ENCODE results near the gene PLA2G1B. TPM values are rescaled to one million over a fixed set of nuclear protein-coding genes. Genes with fewer than 3 reads are reported as not detected.

PLA2G1B gene
- total RNA-seq (ENCODE audit: unreplicated experiment), result not detected
- long read RNA-seq, result 0 reads

DNA sequence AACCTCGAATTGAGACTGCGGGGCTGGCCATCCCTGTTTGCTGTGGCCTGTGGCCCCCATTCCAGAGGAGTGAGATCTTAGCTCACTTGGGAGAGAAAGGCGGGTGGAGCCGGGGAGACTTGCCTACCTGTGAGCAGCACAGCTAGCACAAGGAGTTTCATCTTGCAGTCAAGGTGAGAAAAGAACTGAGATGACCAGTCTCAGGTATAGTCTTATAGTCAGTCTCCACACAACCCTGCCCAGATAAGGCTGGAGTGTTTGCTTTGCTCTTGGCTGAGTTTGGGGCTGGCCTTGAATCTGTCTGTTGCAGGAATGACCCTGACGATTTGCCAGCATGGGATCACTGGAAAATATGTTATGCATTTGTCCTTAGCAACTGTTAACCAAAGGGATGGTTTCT is at the start of gene PLA2G1B:
PLA2G1B (minus strand) TSS at position 187 of the 400 bp plus-strand sequence; CDS start at position 161, 26 bp downstream.
- no peaks in the 10 kb centered on the region for H3K4me1 Mint-ChIP-seq (ENCODE audit: unreplicated experiment)
- no peak for TF ChIP-seq CTCF (IDR thresholded peaks at IDR 0.05; ENCODE audit: unreplicated experiment)
- H3K4me3 Mint-ChIP-seq (ENCODE audit: unreplicated experiment), result no peak within 1 kb of the TSS
- no peak within 1 kb of the TSS for H3K27ac Mint-ChIP-seq (ENCODE audit: unreplicated experiment)
- DNase-seq (ENCODE audit: low spot score), result no peak
- H3K9me3 Mint-ChIP-seq (ENCODE audit: unreplicated experiment), result no peaks in the 10 kb centered on the region
- H3K27me3 Mint-ChIP-seq (ENCODE audit: unreplicated experiment), result peaks cover 3% of the 10 kb centered on the region
- no peaks in the 10 kb centered on the region for H3K36me3 Mint-ChIP-seq (ENCODE audit: low read depth, unreplicated experiment)

DNA sequence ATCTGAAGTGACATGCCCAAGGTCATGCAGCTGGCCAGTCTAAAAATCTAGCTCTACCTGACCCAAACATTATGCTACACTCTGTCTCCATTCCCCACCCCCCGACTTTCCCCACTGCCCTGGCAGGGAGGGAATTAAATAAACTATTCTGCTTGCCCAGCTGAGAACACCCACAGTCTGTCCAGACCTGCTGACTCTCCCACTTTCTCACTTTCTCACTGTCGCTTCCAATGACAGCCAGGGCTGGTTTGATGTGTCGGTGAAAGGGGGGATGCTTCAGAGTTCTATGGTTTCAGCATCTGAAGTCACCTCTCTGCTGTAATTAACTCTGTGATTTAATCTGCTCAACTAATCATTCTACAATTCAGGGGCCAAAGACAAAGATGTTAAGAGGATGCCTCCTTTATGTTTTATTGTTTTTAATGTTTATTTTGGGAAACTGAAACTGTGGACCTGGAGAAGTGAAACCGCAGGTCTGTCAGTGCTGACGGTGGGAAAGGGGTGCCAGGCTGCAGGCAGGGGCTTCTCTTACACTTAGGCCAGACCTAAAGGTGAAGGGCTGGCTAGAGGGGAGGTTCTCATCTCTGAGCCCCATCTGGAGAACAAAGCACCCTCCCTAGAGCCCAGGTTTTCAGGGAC is 49.5 kb upstream of the PLA2G1B start:
- H3K27me3 Mint-ChIP-seq (ENCODE audit: unreplicated experiment), result peaks cover 9% of the 10 kb centered on the region
- no peak for TF ChIP-seq CTCF (IDR thresholded peaks at IDR 0.05; ENCODE audit: unreplicated experiment)
- no peaks in the 10 kb centered on the region for H3K4me1 Mint-ChIP-seq (ENCODE audit: unreplicated experiment)
- DNase-seq (ENCODE audit: low spot score), result no peak
- no peaks in the 10 kb centered on the region for H3K9me3 Mint-ChIP-seq (ENCODE audit: unreplicated experiment)
- H3K4me3 Mint-ChIP-seq (ENCODE audit: unreplicated experiment), result no peak overlapping the region
- no peaks in the 10 kb centered on the region for H3K36me3 Mint-ChIP-seq (ENCODE audit: low read depth, unreplicated experiment)
- no peak overlapping the region for H3K27ac Mint-ChIP-seq (ENCODE audit: unreplicated experiment)

GRCh38 chr12:120376416-120376815 is 48.8 kb upstream of the PLA2G1B start:
- Mint-ChIP-seq H3K4me3 (ENCODE audit: unreplicated experiment) (no peak overlapping the region), H3K27ac (ENCODE audit: unreplicated experiment) (no peak overlapping the region), H3K36me3 (ENCODE audit: low read depth, unreplicated experiment) (no peaks in the 10 kb centered on the region), H3K9me3 (ENCODE audit: unreplicated experiment) (no peaks in the 10 kb centered on the region), H3K4me1 (ENCODE audit: unreplicated experiment) (peaks cover under 1% of the 10 kb centered on the region), H3K27me3 (ENCODE audit: unreplicated experiment) (peaks cover 6% of the 10 kb centered on the region)
- TF ChIP-seq CTCF (IDR thresholded peaks at IDR 0.05; ENCODE audit: unreplicated experiment), result no peak
- DNase-seq (ENCODE audit: low spot score), result no peak

- Mint-ChIP-seq H3K4me1 (ENCODE audit: unreplicated experiment) (peaks cover 5% of the 10 kb centered on the region), H3K9me3 (ENCODE audit: unreplicated experiment) (no peaks in the 10 kb centered on the region), H3K27me3 (ENCODE audit: unreplicated experiment) (peaks cover 8% of the 10 kb centered on the region), H3K27ac (ENCODE audit: unreplicated experiment) (no peak overlapping the region), H3K4me3 (ENCODE audit: unreplicated experiment) (no peak overlapping the region), H3K36me3 (ENCODE audit: low read depth, unreplicated experiment) (no peaks in the 10 kb centered on the region)
- no peak for DNase-seq (ENCODE audit: low spot score)
- TF ChIP-seq CTCF (IDR thresholded peaks at IDR 0.05; ENCODE audit: unreplicated experiment), result no peak
Observed at GRCh38 chr12:120376009-120376408, 48.4 kb upstream of the PLA2G1B start.

- H3K4me1 Mint-ChIP-seq (ENCODE audit: unreplicated experiment), result peaks cover 21% of the 10 kb centered on the region
Observed at GRCh38 chr12:120373683-120374082, 46.1 kb upstream of the PLA2G1B start.

More at GRCh38 chr12:120373683-120374082, 46.1 kb upstream of the PLA2G1B start:
- H3K27me3 Mint-ChIP-seq (ENCODE audit: unreplicated experiment), result peaks cover 20% of the 10 kb centered on the region
- H3K27ac Mint-ChIP-seq (ENCODE audit: unreplicated experiment), result no peak overlapping the region
- peaks cover 8% of the 10 kb centered on the region for H3K36me3 Mint-ChIP-seq (ENCODE audit: low read depth, unreplicated experiment)
- no peaks in the 10 kb centered on the region for H3K9me3 Mint-ChIP-seq (ENCODE audit: unreplicated experiment)
- DNase-seq (ENCODE audit: low spot score), result no peak
- no peak overlapping the region for H3K4me3 Mint-ChIP-seq (ENCODE audit: unreplicated experiment)
- TF ChIP-seq CTCF (IDR thresholded peaks at IDR 0.05; ENCODE audit: unreplicated experiment), result no peak

Measured in endothelial cell (in vitro differentiated cells).